Nephron (organoid): ENCODE data around the gene SCYGR8.
"Not testable (repeated sequence)": the region's sequence is repeated elsewhere in the genome, so short reads cannot be mapped to it uniquely, and the experiment has no call there.

Experiments
- H3K27ac Mint-ChIP-seq, 3 experiments: 2 replicates each; pipeline ENCODE4 v1.8.0; 2020; ENCODE audit warnings: mixed read lengths in 3 of 3, mild to moderate bottlenecking in 2 of 3, moderate library complexity in 1 of 3
- H3K27me3 Mint-ChIP-seq: 2 replicates; pipeline ENCODE4 v1.8.0; 2021; ENCODE audit warnings: low read depth, mild to moderate bottlenecking, moderate library complexity, mixed read lengths
- H3K36me3 Mint-ChIP-seq: 2 replicates; pipeline ENCODE4 v1.8.0; 2020; ENCODE audit warnings: low read depth, mixed read lengths
- H3K4me1 Mint-ChIP-seq: 2 replicates; pipeline ENCODE4 v1.8.0; 2020; ENCODE audit warnings: mixed read lengths
- H3K4me3 Mint-ChIP-seq, 3 experiments: 2 replicates each; pipeline ENCODE4 v1.8.0; 2020; ENCODE audit warnings: mild to moderate bottlenecking in 3 of 3, mixed read lengths in 3 of 3, moderate library complexity in 2 of 3
- H3K9me3 Mint-ChIP-seq: 2 replicates; pipeline ENCODE4 v1.8.0; 2020; ENCODE audit warnings: mixed read lengths
- CTCF ChIP-seq, 3 experiments: fragments of 200-600 bp; sonication (generic); IDR thresholded peaks; one replicate each; pipeline ENCODE4 v1.5.0; 2021; ENCODE audit warnings: antibody characterized with exemption in 3 of 3; ENCODE audit not compliant: unreplicated experiment in 3 of 3

The SCYGR8 gene

DNA sequence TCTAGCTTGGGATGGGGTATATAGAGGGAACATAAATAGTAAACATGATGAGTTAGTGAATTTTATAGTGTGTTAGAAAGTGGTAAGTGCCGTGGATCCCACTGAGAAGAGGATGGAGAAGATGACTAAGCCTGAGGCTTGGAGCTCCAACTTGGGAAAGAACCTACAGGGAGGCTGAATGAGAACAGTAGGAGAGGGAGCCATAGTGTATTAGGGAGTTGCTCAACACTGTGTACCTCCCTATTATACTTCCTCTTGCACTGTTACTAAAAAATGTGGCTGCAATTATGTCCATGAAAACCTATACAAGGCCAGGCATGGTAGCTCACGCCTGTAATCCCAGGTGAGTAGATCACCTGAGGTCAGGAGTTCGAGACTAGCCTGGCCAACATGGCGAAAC lies 25.0 kb upstream of the SCYGR8 start:
- H3K9me3 Mint-ChIP-seq = no peaks in the 10 kb centered on the region
- H3K4me1 Mint-ChIP-seq = peaks cover 16% of the 10 kb centered on the region

DNA sequence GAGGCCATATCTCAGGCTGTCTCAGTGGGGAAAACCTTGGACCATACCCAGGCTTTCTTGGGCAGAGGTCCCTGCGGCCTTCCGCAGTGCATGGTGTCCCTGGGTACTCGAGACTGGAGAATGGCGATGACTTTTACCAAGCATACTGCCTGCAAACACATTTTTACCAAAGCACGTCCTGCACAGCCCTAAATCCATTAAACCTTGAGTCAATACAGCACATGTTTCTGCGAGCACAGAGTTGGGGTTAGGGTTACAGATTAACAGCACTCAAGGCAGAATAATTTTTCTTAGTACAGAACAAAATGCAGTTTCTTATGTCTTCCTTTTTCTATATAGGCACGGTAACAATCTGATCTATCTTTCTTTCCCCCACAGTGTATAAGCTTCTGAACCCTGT lies 22.9 kb upstream of the SCYGR8 start:
- not testable (repeated sequence) for H3K4me3 Mint-ChIP-seq, H3K36me3 Mint-ChIP-seq, H3K9me3 Mint-ChIP-seq
- Mint-ChIP-seq H3K4me1 (peaks cover 11% of the 10 kb centered on the region), H3K27me3 (peaks cover 15% of the 10 kb centered on the region), H3K27ac (peak overlapping the region; percentile 69 to 96 (median 89))

More for the DNA sequence above, 25.0 kb upstream of the SCYGR8 start:
- peak overlapping the region in 1 of 3 experiments; percentile 10 for H3K27ac Mint-ChIP-seq
- TF ChIP-seq CTCF (IDR thresholded peaks at IDR 0.05; ENCODE audit: unreplicated experiment in 3 of 3) = no peak
- no peaks in the 10 kb centered on the region for H3K36me3 Mint-ChIP-seq
- H3K27me3 Mint-ChIP-seq = peaks cover 22% of the 10 kb centered on the region
- H3K4me3 Mint-ChIP-seq = no peak overlapping the region

- H3K27me3 Mint-ChIP-seq = peaks cover 16% of the 10 kb centered on the region
- no peak within 1 kb of the TSS for H3K4me3 Mint-ChIP-seq
- no peak for TF ChIP-seq CTCF (IDR thresholded peaks at IDR 0.05; ENCODE audit: unreplicated experiment in 3 of 3)
These were observed 21.2 kb upstream of the SCYGR8 start, which contains the start of gene SCYGR6 for GRCh38 chr2:227724394-227725039. SCYGR6 (minus strand) TSS chr2:227724757; CDS start chr2:227724757, 0 bp downstream.

GRCh38 chr2:227728035-227728434 lies 17.7 kb upstream of the SCYGR8 start, which contains the start of gene SCYGR7:
SCYGR7 (plus strand) TSS chr2:227728335; CDS start chr2:227728335, 0 bp downstream.
- Mint-ChIP-seq H3K4me1 (peaks cover 2% of the 10 kb centered on the region), H3K36me3 (no peaks in the 10 kb centered on the region), H3K4me3 (no peak within 1 kb of the TSS), H3K9me3 (no peaks in the 10 kb centered on the region), H3K27me3 (peaks cover 15% of the 10 kb centered on the region), H3K27ac (no peak within 1 kb of the TSS)
- no peak for TF ChIP-seq CTCF (IDR thresholded peaks at IDR 0.05; ENCODE audit: unreplicated experiment in 3 of 3)

More at GRCh38 chr2:227724394-227725039, 21.2 kb upstream of the SCYGR8 start, which contains the start of gene SCYGR6:
- no peaks in the 10 kb centered on the region for H3K9me3 Mint-ChIP-seq
- no peaks in the 10 kb centered on the region for H3K36me3 Mint-ChIP-seq
- peak within 1 kb of the TSS in 1 of 3 experiments; percentile 96 for H3K27ac Mint-ChIP-seq
- H3K4me1 Mint-ChIP-seq = peaks cover 6% of the 10 kb centered on the region

DNA sequence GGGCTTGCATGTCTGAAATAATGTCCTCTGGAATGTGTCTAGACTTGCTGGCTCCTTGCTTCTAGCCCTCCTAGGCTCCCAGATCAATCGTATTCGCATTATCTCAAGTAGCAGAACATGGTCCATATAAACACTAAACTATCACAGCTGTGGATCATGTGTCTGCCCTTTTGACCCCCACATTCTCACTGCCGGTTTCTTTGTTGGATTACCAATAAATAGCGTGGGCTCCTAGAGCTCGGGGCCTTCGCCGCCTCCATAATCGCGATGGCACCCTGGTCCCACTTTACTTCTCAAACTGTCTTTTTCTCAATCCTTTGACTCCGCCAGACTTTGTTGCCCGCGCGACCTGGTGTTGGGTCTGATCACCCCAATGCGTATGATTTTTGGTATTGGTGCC lies 6.3 kb upstream of the SCYGR8 start:
- H3K4me1 Mint-ChIP-seq = peaks cover 4% of the 10 kb centered on the region
- no peak for TF ChIP-seq CTCF (IDR thresholded peaks at IDR 0.05; ENCODE audit: unreplicated experiment in 3 of 3)
- no peak overlapping the region for H3K4me3 Mint-ChIP-seq
- H3K9me3 Mint-ChIP-seq = no peaks in the 10 kb centered on the region
- H3K36me3 Mint-ChIP-seq = no peaks in the 10 kb centered on the region
- peaks cover 7% of the 10 kb centered on the region for H3K27me3 Mint-ChIP-seq
- peak overlapping the region in 1 of 3 experiments; percentile 56 for H3K27ac Mint-ChIP-seq

DNA sequence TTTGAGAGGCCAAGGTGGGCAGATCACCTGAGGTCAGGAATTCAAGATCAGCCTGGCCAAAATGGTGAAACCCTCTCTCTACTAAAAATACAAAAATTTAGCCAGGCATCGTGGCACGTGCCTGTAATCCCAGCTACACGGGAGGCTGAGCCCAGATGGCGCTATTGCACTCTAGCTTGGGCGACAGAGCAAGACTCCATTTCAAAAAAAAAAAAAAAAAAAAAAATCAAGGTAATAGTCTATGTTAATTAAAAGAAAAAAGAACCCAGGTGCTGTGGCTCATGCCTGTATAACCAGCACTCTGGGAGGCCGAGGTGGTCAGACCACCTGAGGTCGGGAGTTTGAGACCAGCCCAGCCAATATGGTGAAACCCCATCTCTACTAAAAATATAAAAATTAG lies 5.0 kb upstream of the SCYGR8 start:
- H3K27ac Mint-ChIP-seq, H3K4me1 Mint-ChIP-seq, H3K9me3 Mint-ChIP-seq, H3K4me3 Mint-ChIP-seq, H3K36me3 Mint-ChIP-seq, H3K27me3 Mint-ChIP-seq: not testable (repeated sequence)

DNA sequence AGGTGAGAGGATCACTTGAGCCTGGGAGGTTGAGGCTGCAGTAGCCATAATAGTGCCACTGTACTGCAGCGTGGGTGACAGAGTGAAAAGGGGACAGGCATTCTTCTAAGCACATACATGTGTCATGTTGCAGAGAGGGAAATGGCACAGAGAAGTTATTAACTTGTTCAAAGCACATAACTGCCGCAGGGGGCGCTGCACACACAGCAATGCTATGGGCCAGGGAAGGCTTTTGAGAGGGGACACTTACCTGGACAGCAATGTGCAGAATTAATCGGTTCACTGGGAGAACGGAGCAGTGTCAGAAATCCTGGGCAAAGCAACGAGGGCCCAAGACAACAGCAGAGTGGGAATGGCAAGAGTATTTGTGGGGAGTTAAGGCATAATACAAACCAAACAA lies 2.4 kb downstream of the SCYGR8 start:
- Mint-ChIP-seq H3K27ac (no peak overlapping the region), H3K27me3 (no peaks in the 10 kb centered on the region), H3K4me1 (no peaks in the 10 kb centered on the region), H3K4me3 (no peak overlapping the region), H3K36me3 (no peaks in the 10 kb centered on the region), H3K9me3 (no peaks in the 10 kb centered on the region)
- peak in 2 of 3 experiments; percentile 13 to 27 for TF ChIP-seq CTCF (IDR thresholded peaks at IDR 0.05; ENCODE audit: unreplicated experiment in 3 of 3)

DNA sequence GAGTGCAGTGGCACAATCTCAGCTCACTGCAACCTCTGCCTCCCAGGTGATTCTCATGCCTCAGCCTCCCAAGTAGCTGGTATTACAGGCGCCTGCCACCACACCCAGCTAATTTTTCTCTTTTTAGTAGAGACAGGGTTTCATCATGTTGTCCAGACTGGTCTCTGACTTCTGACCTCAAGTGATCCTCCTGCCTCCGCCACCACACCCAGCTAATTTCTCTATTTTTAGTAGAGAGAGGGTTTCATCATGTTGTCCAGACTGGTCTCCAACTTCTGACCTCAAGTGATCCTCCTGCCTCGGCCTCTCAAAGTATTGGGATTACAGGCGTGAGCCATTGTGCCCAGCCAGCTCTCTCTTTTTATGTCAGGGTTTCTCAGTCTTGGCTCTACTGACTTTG lies 10.6 kb downstream of the SCYGR8 start:
- H3K27ac Mint-ChIP-seq = peak overlapping the region in 1 of 3 experiments; percentile 4
- not testable (repeated sequence) for H3K9me3 Mint-ChIP-seq, H3K27me3 Mint-ChIP-seq, H3K36me3 Mint-ChIP-seq, H3K4me3 Mint-ChIP-seq, H3K4me1 Mint-ChIP-seq
